GM12878 (cell line): ENCODE results near the gene CCR5AS.
"Not testable (repeated sequence)": the region's sequence is repeated elsewhere in the genome, so short reads cannot be mapped to it uniquely, and the experiment has no call there.

Source experiments
- ATAC-seq: fragments of 200-7000 bp; cut with Tn5 transposase; 3 replicates; pipeline ENCODE4 v1.9.1; 2020; ENCODE audit warnings: mild to moderate bottlenecking, moderate library complexity
- BruUV-seq: library from RNA; stranded (reverse); fragments of 400-500 nt; replicated peaks from 2 replicates; lab custom pipeline; 2021; lab: Mats Ljungman, UMichigan
- CTCF ChIA-PET: fragments of 300-600 bp; sonication (Branson Sonifier 250); formaldehyde crosslinking; extraction: SDS; loops from one replicate; lab custom pipeline; 2021; ENCODE audit warnings: inconsistent platforms; lab: Yijun Ruan, JAX
- POLR2A ChIA-PET: fragments of 350-600 bp; formaldehyde crosslinking; extraction: SDS; loops from one replicate; lab custom pipeline; 2021; ENCODE audit warnings: inconsistent platforms; lab: Charles Lee
- RAD21 ChIA-PET: fragments of 300-600 bp; sonication (Branson Sonifier 250); formaldehyde crosslinking; loops from one replicate; lab custom pipeline; 2023; ENCODE audit warnings: antibody characterized with exemption; ENCODE audit not compliant: unreplicated experiment; lab: Charles Lee
- SMC1A ChIA-PET: fragments of 300-600 bp; sonication (Branson Sonifier 250); formaldehyde crosslinking; loops from one replicate; lab custom pipeline; 2023; ENCODE audit not compliant: unreplicated experiment, uncharacterized antibody; lab: Charles Lee
- DNase-seq: peaks from one replicate; pipeline ENCODE4 v3.0.0-alpha.2; 2011; ENCODE audit warnings: low read depth, low spot score
- FAIRE-seq: peaks from 3 replicates; lab custom pipeline; 2011; peaks lifted over from hg19 to GRCh38; lab: Jason Lieb, UNC
- H2AFZ ChIP-seq: 2 replicates; pipeline ENCODE4 v1.6.0; 2011; ENCODE audit warnings: low read depth, low read length, control low read depth; ENCODE audit not compliant: control insufficient read depth
- H3K27ac ChIP-seq: 2 replicates; pipeline ENCODE4 v1.5.1; 2011; ENCODE audit warnings: control low read depth; ENCODE audit not compliant: control insufficient read depth, insufficient read depth
- H3K27me3 ChIP-seq, 2 experiments: replicated peaks in 1 of 2; 2 replicates each; pipeline versions ENCODE4 v1.6.0 to v1.6.1; 2011; ENCODE audit warnings: low read length in 1 of 2; ENCODE audit not compliant: control insufficient read depth in 2 of 2, insufficient read depth in 2 of 2
- H3K36me3 ChIP-seq, 2 experiments: 2 replicates each; pipeline ENCODE4 v1.5.1; 2011; ENCODE audit warnings: low read length in 1 of 2; ENCODE audit not compliant: control insufficient read depth in 2 of 2, insufficient read depth in 2 of 2
- H3K4me1 ChIP-seq: 2 replicates; pipeline ENCODE4 v1.6.1; 2011; ENCODE audit warnings: mild to moderate bottlenecking, low read length, moderate library complexity, mixed read lengths; ENCODE audit not compliant: control insufficient read depth, insufficient read depth
- H3K4me2 ChIP-seq: 2 replicates; pipeline ENCODE4 v1.6.0; 2011; ENCODE audit warnings: control low read depth; ENCODE audit not compliant: control insufficient read depth, insufficient read depth
- H3K4me3 ChIP-seq: fragments of 200-600 bp; sonication (generic); 2 replicates; pipeline ENCODE4 v1.5.1; 2016
- H3K79me2 ChIP-seq: 2 replicates; pipeline ENCODE4 v1.6.0; 2011; ENCODE audit warnings: low read length; ENCODE audit not compliant: control insufficient read depth, insufficient read depth
- H3K9ac ChIP-seq: 2 replicates; pipeline ENCODE4 v1.8.0; 2011; ENCODE audit warnings: low read length, control low read depth, mixed read lengths; ENCODE audit not compliant: control insufficient read depth, insufficient read depth
- H3K9me3 ChIP-seq: replicated peaks from 3 replicates; pipeline ENCODE4 v1.5.1; 2011; ENCODE audit warnings: mild to moderate bottlenecking, low read length; ENCODE audit not compliant: control insufficient read depth, insufficient read depth
- H4K20me1 ChIP-seq: 2 replicates; pipeline ENCODE4 v1.6.0; 2011; ENCODE audit not compliant: control insufficient read depth, insufficient read depth
- BHLHE40 ChIP-seq, 2 experiments: fragments of 450-650 bp in 1 of 2; IDR thresholded peaks; 2 replicates each; pipeline ENCODE4 v1.6.1; 2011 to 2017; ENCODE audit warnings: low read depth in 2 of 2, borderline replicate concordance in 1 of 2, improper control_type of control experiment in 1 of 2, low read length in 1 of 2, mild to moderate bottlenecking in 1 of 2
- GABPA ChIP-seq: IDR thresholded peaks from 2 replicates; pipeline ENCODE4 v1.6.1; 2014; ENCODE audit warnings: antibody characterized with exemption, low read depth, mild to moderate bottlenecking, inconsistent platforms
- MTA2 ChIP-seq: fragments of 450-650 bp; IDR thresholded peaks from 2 replicates; pipeline ENCODE4 v1.6.1; 2016; ENCODE audit warnings: low read depth, mild to moderate bottlenecking, moderate library complexity
- PML ChIP-seq: IDR thresholded peaks from 2 replicates; pipeline ENCODE4 v1.6.1; 2012; ENCODE audit warnings: low read length, inconsistent platforms
- RAD51 ChIP-seq: fragments of 450-650 bp; IDR thresholded peaks from 2 replicates; pipeline ENCODE4 v1.6.1; 2016; ENCODE audit warnings: moderate library complexity, mild to moderate bottlenecking, inconsistent platforms
- SUPT20H ChIP-seq: IDR thresholded peaks from 2 replicates; pipeline ENCODE4 v1.6.1; 2011; ENCODE audit warnings: low read depth, mild to moderate bottlenecking, low read length, moderate library complexity, borderline replicate concordance; ENCODE audit not compliant: control insufficient read depth
- ZNF274 ChIP-seq: IDR thresholded peaks from one replicate; pipeline ENCODE4 v1.8.0; 2011; ENCODE audit not compliant: insufficient read length, insufficient read depth
- ZSCAN29 ChIP-seq: fragments of 450-650 bp; IDR thresholded peaks from 2 replicates; pipeline ENCODE4 v1.6.1; 2017; ENCODE audit warnings: mild to moderate bottlenecking, moderate library complexity
- WGBS: methylation state at CpG from one replicate; pipeline ENCODE4 v1.1.6; 2016; ENCODE audit warnings: low lambda C conversion rate; ENCODE audit not compliant: insufficient replicate concordance, insufficient coverage; ENCODE audit errors: missing lambda C conversion rate; 5-methylcytosine and 5-hydroxymethylcytosine counted together
- in situ Hi-C: fragments of 300-500 bp; cut with MboI; formaldehyde crosslinking; loops from 9 replicates; pipeline ENCODE4 v1.14.3; 2018; ENCODE audit warnings: mixed read lengths
- intact Hi-C: fragments of 100-400 bp; cut with micrococcal nuclease; formaldehyde crosslinking; loops from one replicate; pipeline ENCODE4 v1.14.2; 2022; ENCODE audit not compliant: unreplicated experiment

The CCR5AS gene

DNA sequence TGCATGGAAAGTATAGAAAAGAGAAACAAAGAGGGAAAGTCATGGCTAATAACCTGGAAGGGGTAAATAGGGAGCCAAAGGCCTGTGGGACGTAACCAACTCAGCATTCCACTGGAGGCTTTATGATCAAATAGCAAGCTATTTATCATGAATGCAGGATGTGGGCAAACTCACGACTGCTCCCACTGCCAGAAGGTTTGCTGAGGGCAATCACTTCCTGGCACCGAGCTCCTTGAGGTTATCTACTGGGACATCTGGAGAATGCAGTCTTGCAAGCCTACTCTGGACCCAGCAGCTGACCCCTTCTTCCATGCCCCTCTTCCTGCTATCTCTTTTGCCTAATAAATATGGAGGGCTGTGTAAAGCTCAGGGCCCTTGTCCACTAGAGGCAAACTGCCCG is 19.6 kb upstream of the CCR5AS start:
- H3K4me3 ChIP-seq, SMC1A ChIA-PET, BruUV-seq, H3K79me2 ChIP-seq, H3K4me1 ChIP-seq, H3K4me2 ChIP-seq, ATAC-seq, DNase-seq, H3K9ac ChIP-seq, FAIRE-seq, H3K9me3 ChIP-seq, in situ Hi-C loops, H3K36me3 ChIP-seq, H4K20me1 ChIP-seq, POLR2A ChIA-PET, H3K27me3 ChIP-seq, intact Hi-C loops, H2AFZ ChIP-seq, H3K27ac ChIP-seq: not testable (repeated sequence)
- CTCF ChIA-PET = interaction anchor here (0.8 to 1.3 kb wide), 3 partner anchors 19 to 213 kb away, joined by 3 to 5 read pairs (median 3); partner anchors contain the start of genes CCR5, CCR5AS and CCRL2
- RAD21 ChIA-PET = interaction anchor here (0.8 to 1.3 kb wide), 3 partner anchors 10 to 57 kb away, joined by 3 to 8 read pairs (median 3); no protein-coding TSS in a partner anchor
- WGBS = 1% methylated on average over 4 of the region's 4 CpGs

DNA sequence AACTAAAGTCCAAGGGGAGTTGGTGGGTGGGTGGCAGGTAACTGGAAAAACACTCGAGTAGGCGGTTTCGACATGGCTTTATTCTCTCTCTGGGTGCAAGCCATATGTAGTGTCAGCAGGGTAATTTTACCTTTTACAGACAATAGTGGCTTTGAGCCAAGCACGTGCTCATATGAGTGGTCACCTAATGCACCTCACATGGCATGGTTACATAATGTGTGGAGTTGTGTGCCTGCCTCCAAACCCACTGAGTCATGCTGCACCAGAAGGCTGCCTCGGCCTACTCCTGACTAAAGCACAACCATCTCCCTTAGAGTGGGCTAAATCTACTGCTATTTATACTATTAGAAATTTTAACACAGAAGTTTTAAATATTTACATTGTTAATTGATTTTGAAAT is 16.7 kb upstream of the CCR5AS start:
- Histone ChIP-seq H3K9me3 (no peaks in the 10 kb centered on the region; the same call in 2 of the 3 replicates), H2AFZ (no peak overlapping the region), H3K9ac (no peak overlapping the region), H3K27me3 (no peaks in the 10 kb centered on the region; a peak in 1 of 4 replicates), H3K4me1 (no peaks in the 10 kb centered on the region), H4K20me1 (no peaks in the 10 kb centered on the region), H3K79me2 (no peaks in the 10 kb centered on the region), H3K36me3 (no peaks in the 10 kb centered on the region), H3K27ac (no peak overlapping the region), H3K4me3 (no peak overlapping the region), H3K4me2 (no peak overlapping the region)
- no peak for TF ChIP-seq ZSCAN29
- peak in 1 of 2 experiments; percentile 86; a peak in 2 of 4 replicates for TF ChIP-seq BHLHE40 (IDR thresholded peaks at IDR 0.05; ENCODE audit: borderline replicate concordance in 1 of 2, low read depth in 2 of 2, low read length in 1 of 2)
- TF ChIP-seq RAD51 = peak; percentile 25; the same call in 1 of the 2 replicates
- no peak for TF ChIP-seq MTA2
- no peak for TF ChIP-seq SUPT20H
- TF ChIP-seq GABPA = no peak
- TF ChIP-seq ZNF274 = no peak
- TF ChIP-seq PML = no peak
- SMC1A ChIA-PET = no interaction called here
- RAD21 ChIA-PET = interaction anchor here (0.8 to 1.4 kb wide), 2 partner anchors 42 to 45 kb away, joined by 3 read pairs; no protein-coding TSS in a partner anchor
- ATAC-seq (no peak), FAIRE-seq (no peak), DNase-seq (no peak)
- intact Hi-C loops (no loop called here), in situ Hi-C loops (no loop called here)
- CTCF ChIA-PET = no interaction called here
- POLR2A ChIA-PET = no interaction called here
- WGBS = 34% methylated on average over 5 of the region's 5 CpGs
- BruUV-seq = no TSS peak
